Keratinocyte (primary cell): ENCODE results near the gene ANKS6.

Experiments
- EZH2 ChIP-seq: IDR thresholded peaks from one replicate; pipeline ENCODE4 v1.6.1; 2012; ENCODE audit warnings: inconsistent platforms, mild to moderate bottlenecking, low read length, moderate library complexity
- TF ChIP-seq, protein P1 (sequence below), 3 experiments: IDR thresholded peaks in 1 of 3; conservative IDR thresholded peaks in 1 of 3; optimal IDR thresholded peaks in 1 of 3; 2 replicates in 2 of 3; 3 replicates in 1 of 3; pipeline versions ENCODE3 to v1.5.1; 2011; ENCODE audit warnings: low read length in 3 of 3, mild to moderate bottlenecking in 3 of 3, moderate library complexity in 2 of 3, control low read depth in 1 of 3, inconsistent platforms in 1 of 3; ENCODE audit not compliant: insufficient read depth in 2 of 3; ENCODE audit errors: extremely low read depth in 1 of 3

DNA sequence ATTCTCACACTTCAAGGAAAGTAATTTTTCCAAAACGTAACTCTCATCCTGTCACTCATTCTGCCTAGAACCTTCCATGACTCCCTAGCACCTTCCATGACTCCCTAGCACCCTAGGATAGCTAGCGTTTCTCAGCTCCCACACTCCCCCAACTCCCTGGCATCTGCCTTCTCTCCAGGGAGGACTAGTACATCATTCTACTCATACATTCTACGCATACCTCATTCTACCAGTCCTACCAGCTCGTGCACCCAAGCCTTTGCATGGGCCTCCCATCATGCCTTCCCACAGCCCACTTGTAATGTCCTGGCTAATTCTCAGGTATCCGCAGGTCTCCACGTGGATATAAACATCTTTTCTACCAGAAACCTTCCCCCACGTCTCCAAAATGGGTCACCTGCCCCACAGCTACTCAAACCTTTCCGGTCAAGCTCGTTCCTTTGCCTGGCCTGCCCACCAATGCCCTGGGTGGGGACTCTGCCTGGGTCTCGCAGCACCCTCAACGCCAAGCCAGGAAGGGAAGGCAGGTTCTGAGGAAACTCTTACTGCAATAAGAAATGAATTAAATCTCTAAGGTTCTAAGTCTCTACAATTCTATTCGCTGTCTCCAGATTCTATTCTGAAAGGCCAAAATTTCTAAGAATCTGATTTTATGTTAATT is 930 bp downstream of the ANKS6 start:
- TF ChIP-seq, protein P1, sequence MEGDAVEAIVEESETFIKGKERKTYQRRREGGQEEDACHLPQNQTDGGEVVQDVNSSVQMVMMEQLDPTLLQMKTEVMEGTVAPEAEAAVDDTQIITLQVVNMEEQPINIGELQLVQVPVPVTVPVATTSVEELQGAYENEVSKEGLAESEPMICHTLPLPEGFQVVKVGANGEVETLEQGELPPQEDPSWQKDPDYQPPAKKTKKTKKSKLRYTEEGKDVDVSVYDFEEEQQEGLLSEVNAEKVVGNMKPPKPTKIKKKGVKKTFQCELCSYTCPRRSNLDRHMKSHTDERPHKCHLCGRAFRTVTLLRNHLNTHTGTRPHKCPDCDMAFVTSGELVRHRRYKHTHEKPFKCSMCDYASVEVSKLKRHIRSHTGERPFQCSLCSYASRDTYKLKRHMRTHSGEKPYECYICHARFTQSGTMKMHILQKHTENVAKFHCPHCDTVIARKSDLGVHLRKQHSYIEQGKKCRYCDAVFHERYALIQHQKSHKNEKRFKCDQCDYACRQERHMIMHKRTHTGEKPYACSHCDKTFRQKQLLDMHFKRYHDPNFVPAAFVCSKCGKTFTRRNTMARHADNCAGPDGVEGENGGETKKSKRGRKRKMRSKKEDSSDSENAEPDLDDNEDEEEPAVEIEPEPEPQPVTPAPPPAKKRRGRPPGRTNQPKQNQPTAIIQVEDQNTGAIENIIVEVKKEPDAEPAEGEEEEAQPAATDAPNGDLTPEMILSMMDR (optimal IDR thresholded peaks at IDR 0.05 in 1 of 3, IDR thresholded peaks at IDR 0.05 in 1 of 3, conservative IDR thresholded peaks at IDR 0.05 in 1 of 3; ENCODE audit: extremely low read depth in 1 of 3, insufficient read depth in 2 of 3, low read length in 3 of 3): no peak
- no peak for TF ChIP-seq EZH2
